PC-3 (cell line): ENCODE data around the gene ASB14. TPM values are rescaled to one million over a fixed set of nuclear protein-coding genes. Genes with fewer than 3 reads are reported as not detected.

Experiments
- ATAC-seq: fragments of 200-7000 bp; cut with Tn5 transposase; 2 replicates; pipeline ENCODE4 v1.9.1; 2020; ENCODE audit warnings: mild to moderate bottlenecking, moderate library complexity
- BruUV-seq: library from RNA; stranded (reverse); fragments of 400-500 nt; replicated peaks from 2 replicates; lab custom pipeline; 2021; lab: Mats Ljungman, UMichigan
- CTCF ChIA-PET: fragments of 300-600 bp; sonication (Branson Sonifier 250); formaldehyde crosslinking; loops from one replicate; lab custom pipeline; 2022; ENCODE audit warnings: antibody characterized with exemption; lab: Charles Lee
- POLR2A ChIA-PET: fragments of 300-600 bp; sonication (Branson Sonifier 250); formaldehyde crosslinking; loops from one replicate; lab custom pipeline; 2022; ENCODE audit warnings: antibody characterized with exemption; ENCODE audit not compliant: unreplicated experiment; lab: Charles Lee
- DNase-seq: peaks from one replicate; pipeline ENCODE4 v3.0.0-alpha.2; 2015
- H2AFZ ChIP-seq: fragments of 300-600 bp; sonication (generic); 2 replicates; pipeline ENCODE4 v1.6.0; 2016; ENCODE audit warnings: antibody characterized with exemption, low read length
- H3F3A ChIP-seq: fragments of 300-600 bp; sonication (generic); one replicate; pipeline ENCODE4 v1.6.0; 2017; ENCODE audit warnings: antibody characterized with exemption, low read length, control low read depth, mild to moderate bottlenecking; ENCODE audit not compliant: unreplicated experiment
- H3K27ac ChIP-seq: fragments of 300-600 bp; sonication (generic); 2 replicates; pipeline ENCODE4 v1.5.1; 2016; ENCODE audit warnings: mild to moderate bottlenecking, low read length
- H3K27me3 ChIP-seq: fragments of 300-600 bp; sonication (generic); 2 replicates; pipeline ENCODE4 v1.6.1; 2016; ENCODE audit warnings: low read length, mixed read lengths
- H3K36me3 ChIP-seq: fragments of 300-600 bp; sonication (generic); 2 replicates; pipeline ENCODE4 v1.6.1; 2016; ENCODE audit warnings: low read depth, mixed run types, low read length, mixed read lengths
- H3K4me1 ChIP-seq: fragments of 300-600 bp; sonication (generic); 2 replicates; pipeline ENCODE4 v1.5.1; 2016; ENCODE audit warnings: low read length; ENCODE audit not compliant: insufficient read depth
- H3K4me2 ChIP-seq: fragments of 300-600 bp; sonication (generic); 2 replicates; pipeline ENCODE4 v1.6.0; 2016; ENCODE audit warnings: low read length
- H3K4me3 ChIP-seq: fragments of 300-600 bp; sonication (generic); 2 replicates; pipeline ENCODE4 v1.5.1; 2016; ENCODE audit warnings: mild to moderate bottlenecking, low read length, mixed read lengths
- H3K79me2 ChIP-seq: fragments of 300-600 bp; sonication (generic); 2 replicates; pipeline ENCODE4 v1.6.1; 2017; ENCODE audit warnings: low read length, mixed read lengths
- H3K9ac ChIP-seq: fragments of 300-600 bp; sonication (generic); 2 replicates; pipeline ENCODE4 v1.6.0; 2016; ENCODE audit warnings: mild to moderate bottlenecking, low read length
- H3K9me2 ChIP-seq: fragments of 300-600 bp; sonication (generic); replicated peaks from 2 replicates; pipeline ENCODE4 v1.6.1; 2016; ENCODE audit warnings: mixed run types, low read length, mixed read lengths
- H3K9me3 ChIP-seq: fragments of 300-600 bp; sonication (generic); 2 replicates; pipeline ENCODE4 v1.6.1; 2016; ENCODE audit warnings: low read length, mixed read lengths
- H4K20me1 ChIP-seq: fragments of 300-600 bp; sonication (generic); 2 replicates; pipeline ENCODE4 v1.6.1; 2016; ENCODE audit warnings: low read length, mixed read lengths
- EZH2 ChIP-seq: fragments of 300-600 bp; sonication (generic); IDR thresholded peaks from one replicate; pipeline ENCODE4 v1.6.1; 2017; ENCODE audit warnings: antibody characterized with exemption, mild to moderate bottlenecking, low read length; ENCODE audit not compliant: unreplicated experiment
- EZH2phosphoT487 ChIP-seq: fragments of 300-600 bp; sonication (generic); IDR thresholded peaks from 2 replicates; pipeline ENCODE4 v1.6.1; 2018; ENCODE audit warnings: mild to moderate bottlenecking, antibody characterized with exemption, low read length, borderline replicate concordance
- intact Hi-C: fragments of 100-400 bp; cut with micrococcal nuclease; formaldehyde crosslinking; loops from 2 replicates; pipeline ENCODE4 v1.9.0; 2023
- total RNA-seq: library from RNA; depleted of rRNA; stranded (reverse); fragments of >200 nt; gene quantifications from 2 replicates; pipeline ENCODE4 v1.2.3, GENCODE V29; 2014
- TF ChIP-seq, protein P1 (sequence below): fragments of 300-600 bp; sonication (generic); conservative IDR thresholded peaks from 2 replicates; pipeline ENCODE4 v1.5.1; 2017; ENCODE audit warnings: antibody characterized with exemption, low read depth, mild to moderate bottlenecking, low read length

ASB14 gene
- total RNA-seq, 1 experiment from 2014 or later, result not detected

GRCh38 chr3:57252404-57252803, 40.1 kb downstream of the ASB14 start:
- Histone ChIP-seq H3K9me3 (no peaks in the 10 kb centered on the region), H3K79me2 (no peaks in the 10 kb centered on the region), H3K9ac (no peak overlapping the region), H3K27ac (no peak overlapping the region), H3K9me2 (no peaks in the 10 kb centered on the region), H3K27me3 (no peaks in the 10 kb centered on the region), H3K4me1 (peaks cover under 1% of the 10 kb centered on the region; the same call in 1 of the 2 replicates), H3F3A (no peaks in the 10 kb centered on the region), H3K4me3 (no peak overlapping the region), H2AFZ (no peak overlapping the region), H3K4me2 (no peak overlapping the region), H4K20me1 (no peaks in the 10 kb centered on the region), H3K36me3 (peaks cover 26% of the 10 kb centered on the region; the same call in 1 of the 2 replicates)
- DNase-seq, result no peak
- no peak for ATAC-seq
- ChIA-PET POLR2A (interaction anchor here (0.6 kb wide), 1 partner anchor 24 kb away, joined by 3 read pairs; no protein-coding TSS in a partner anchor), CTCF (no interaction called here)
- TF ChIP-seq, protein P1, sequence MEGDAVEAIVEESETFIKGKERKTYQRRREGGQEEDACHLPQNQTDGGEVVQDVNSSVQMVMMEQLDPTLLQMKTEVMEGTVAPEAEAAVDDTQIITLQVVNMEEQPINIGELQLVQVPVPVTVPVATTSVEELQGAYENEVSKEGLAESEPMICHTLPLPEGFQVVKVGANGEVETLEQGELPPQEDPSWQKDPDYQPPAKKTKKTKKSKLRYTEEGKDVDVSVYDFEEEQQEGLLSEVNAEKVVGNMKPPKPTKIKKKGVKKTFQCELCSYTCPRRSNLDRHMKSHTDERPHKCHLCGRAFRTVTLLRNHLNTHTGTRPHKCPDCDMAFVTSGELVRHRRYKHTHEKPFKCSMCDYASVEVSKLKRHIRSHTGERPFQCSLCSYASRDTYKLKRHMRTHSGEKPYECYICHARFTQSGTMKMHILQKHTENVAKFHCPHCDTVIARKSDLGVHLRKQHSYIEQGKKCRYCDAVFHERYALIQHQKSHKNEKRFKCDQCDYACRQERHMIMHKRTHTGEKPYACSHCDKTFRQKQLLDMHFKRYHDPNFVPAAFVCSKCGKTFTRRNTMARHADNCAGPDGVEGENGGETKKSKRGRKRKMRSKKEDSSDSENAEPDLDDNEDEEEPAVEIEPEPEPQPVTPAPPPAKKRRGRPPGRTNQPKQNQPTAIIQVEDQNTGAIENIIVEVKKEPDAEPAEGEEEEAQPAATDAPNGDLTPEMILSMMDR, result no peak
- no peak for TF ChIP-seq EZH2
- TF ChIP-seq EZH2phosphoT487, result no peak
- intact Hi-C loops, result no loop called here
- no TSS peak for BruUV-seq

GRCh38 chr3:57244946-57245345, 47.5 kb downstream of the ASB14 start:
- H3K4me1 ChIP-seq, result no peaks in the 10 kb centered on the region
- H4K20me1 ChIP-seq, result no peaks in the 10 kb centered on the region
- ChIA-PET CTCF (interaction anchor here (0.6 kb wide), 1 partner anchor 153 kb away, joined by 6 read pairs; no protein-coding TSS in a partner anchor), POLR2A (no interaction called here)
- no peaks in the 10 kb centered on the region for H3F3A ChIP-seq
- H3K36me3 ChIP-seq, result peaks cover 41% of the 10 kb centered on the region; the same call in 1 of the 2 replicates
- H3K79me2 ChIP-seq, result no peaks in the 10 kb centered on the region
- no peaks in the 10 kb centered on the region for H3K9me3 ChIP-seq
- intact Hi-C loops, result no loop called here
- no peaks in the 10 kb centered on the region for H3K9me2 ChIP-seq
- ATAC-seq (no peak), DNase-seq (peak; percentile 5)
- TF ChIP-seq EZH2phosphoT487 (no peak), EZH2 (no peak)
- TF ChIP-seq, protein P1, result no peak
- H3K9ac ChIP-seq, result no peak overlapping the region
- H3K27me3 ChIP-seq, result no peaks in the 10 kb centered on the region
- BruUV-seq, result no TSS peak
- no peak overlapping the region for H3K4me2 ChIP-seq
- H3K27ac ChIP-seq, result no peak overlapping the region
- no peak overlapping the region for H2AFZ ChIP-seq
- H3K4me3 ChIP-seq, result no peak overlapping the region
